ENCODE results near the gene OR2AG2.

DNA sequence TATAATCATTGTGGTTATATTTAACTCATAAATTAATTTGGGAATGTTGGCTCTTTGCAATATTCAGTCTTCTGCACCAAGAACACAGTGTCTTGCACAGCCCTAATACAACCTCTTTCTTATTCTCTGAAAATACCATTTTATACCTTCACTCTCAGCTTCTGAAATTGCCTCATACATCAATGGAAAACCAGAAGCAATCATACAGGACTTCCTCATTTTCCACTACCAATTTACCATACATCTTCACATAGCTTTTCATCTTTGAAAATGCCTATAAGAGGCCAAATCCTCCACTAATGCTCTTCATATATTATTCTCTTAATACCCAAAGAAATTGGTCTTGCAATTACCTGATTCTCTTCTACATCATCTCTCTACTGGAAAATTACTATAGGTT lies 6.7 kb upstream of the OR2AG2 start:
- TF ChIP-seq, protein P1, sequence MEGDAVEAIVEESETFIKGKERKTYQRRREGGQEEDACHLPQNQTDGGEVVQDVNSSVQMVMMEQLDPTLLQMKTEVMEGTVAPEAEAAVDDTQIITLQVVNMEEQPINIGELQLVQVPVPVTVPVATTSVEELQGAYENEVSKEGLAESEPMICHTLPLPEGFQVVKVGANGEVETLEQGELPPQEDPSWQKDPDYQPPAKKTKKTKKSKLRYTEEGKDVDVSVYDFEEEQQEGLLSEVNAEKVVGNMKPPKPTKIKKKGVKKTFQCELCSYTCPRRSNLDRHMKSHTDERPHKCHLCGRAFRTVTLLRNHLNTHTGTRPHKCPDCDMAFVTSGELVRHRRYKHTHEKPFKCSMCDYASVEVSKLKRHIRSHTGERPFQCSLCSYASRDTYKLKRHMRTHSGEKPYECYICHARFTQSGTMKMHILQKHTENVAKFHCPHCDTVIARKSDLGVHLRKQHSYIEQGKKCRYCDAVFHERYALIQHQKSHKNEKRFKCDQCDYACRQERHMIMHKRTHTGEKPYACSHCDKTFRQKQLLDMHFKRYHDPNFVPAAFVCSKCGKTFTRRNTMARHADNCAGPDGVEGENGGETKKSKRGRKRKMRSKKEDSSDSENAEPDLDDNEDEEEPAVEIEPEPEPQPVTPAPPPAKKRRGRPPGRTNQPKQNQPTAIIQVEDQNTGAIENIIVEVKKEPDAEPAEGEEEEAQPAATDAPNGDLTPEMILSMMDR (IDR thresholded peaks at IDR 0.05; ENCODE audit: low read depth, low read length) = no peak
- no peak for TF ChIP-seq EZH2phosphoT487 (IDR thresholded peaks at IDR 0.05; ENCODE audit: low read depth)

All from OCI-LY3 (cell line).